Right kidney (tissue), 1 donor: ENCODE measurements around the gene GAB2.
A peak's percentile ranks its signal among the peaks of the same experiment; 100 is the strongest.

Source experiments
- DNase-seq: peaks from one replicate; pipeline ENCODE4 v3.0.0-alpha.2; 2016

The GAB2 gene

GRCh38 chr11:78201096-78201818 is 216.4 kb downstream of the GAB2 start:
- DNase-seq, result no peak

DNA sequence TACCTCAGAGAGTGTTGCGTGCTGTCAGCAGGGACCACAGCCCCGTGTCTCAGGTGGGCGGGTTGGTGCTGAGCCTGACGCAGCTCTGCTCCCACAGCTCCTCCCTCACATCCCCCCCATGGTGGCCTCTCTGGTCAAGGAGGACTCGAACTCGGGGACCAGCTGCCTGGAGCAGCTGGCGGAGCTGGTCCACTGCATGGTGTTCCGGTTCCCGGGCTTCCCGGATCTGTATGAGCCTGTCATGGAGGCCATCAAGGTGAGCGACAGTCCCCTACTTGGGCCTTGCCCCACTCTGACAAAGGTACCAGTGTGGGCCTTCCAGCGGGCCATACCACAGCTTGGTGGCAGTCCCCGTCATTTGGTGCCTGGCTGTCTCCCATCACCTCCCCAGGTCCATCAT is 217.1 kb downstream of the GAB2 start:
- no peak for DNase-seq

DNA sequence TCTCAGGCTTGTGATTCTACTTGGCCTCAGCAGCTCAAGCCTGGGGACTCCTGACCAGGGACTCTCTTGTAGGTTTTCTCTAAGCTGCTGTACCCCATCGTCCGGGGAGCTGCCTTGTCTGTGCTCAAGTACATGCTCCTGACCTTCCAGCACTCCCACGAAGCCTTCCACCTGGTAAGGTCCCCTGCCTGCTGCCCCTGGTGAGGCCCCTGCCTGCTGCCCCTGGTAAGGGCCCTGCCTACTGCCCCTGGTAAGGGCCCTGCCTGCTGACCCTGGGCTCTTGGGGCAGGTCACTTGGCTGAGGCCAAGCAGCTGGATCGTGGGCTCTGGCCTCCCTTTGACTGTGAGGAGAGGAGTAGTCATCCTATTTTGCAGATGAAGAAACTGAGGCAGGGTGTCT is 217.6 kb downstream of the GAB2 start:
- DNase-seq, result no peak

DNA sequence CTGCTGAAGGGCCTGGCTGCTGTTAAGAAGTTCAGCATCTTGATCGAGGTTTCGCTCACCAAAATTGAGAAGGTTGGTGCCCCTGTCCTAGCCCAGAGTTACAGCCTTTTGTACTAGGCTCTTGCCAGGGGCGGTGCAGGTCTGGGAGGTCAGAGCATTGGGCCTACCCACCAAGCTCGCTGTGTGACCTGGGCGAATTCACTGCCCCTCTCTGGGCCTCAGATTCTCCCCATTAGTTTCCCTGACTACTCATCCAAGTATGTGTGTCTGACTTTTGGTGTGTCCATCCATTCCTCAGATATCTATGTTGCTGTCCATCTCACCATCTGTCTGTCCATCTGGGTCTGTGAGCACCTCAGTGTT is 218.0 kb downstream of the GAB2 start:
- no peak for DNase-seq

GRCh38 chr11:78199015-78199652 is 218.5 kb downstream of the GAB2 start:
- DNase-seq, result no peak

- DNase-seq, result no peak
Observed at GRCh38 chr11:78197816-78198215, 219.8 kb downstream of the GAB2 start.

- DNase-seq, result peak; percentile 57
Observed at GRCh38 chr11:78196661-78197091, 220.9 kb downstream of the GAB2 start.

DNA sequence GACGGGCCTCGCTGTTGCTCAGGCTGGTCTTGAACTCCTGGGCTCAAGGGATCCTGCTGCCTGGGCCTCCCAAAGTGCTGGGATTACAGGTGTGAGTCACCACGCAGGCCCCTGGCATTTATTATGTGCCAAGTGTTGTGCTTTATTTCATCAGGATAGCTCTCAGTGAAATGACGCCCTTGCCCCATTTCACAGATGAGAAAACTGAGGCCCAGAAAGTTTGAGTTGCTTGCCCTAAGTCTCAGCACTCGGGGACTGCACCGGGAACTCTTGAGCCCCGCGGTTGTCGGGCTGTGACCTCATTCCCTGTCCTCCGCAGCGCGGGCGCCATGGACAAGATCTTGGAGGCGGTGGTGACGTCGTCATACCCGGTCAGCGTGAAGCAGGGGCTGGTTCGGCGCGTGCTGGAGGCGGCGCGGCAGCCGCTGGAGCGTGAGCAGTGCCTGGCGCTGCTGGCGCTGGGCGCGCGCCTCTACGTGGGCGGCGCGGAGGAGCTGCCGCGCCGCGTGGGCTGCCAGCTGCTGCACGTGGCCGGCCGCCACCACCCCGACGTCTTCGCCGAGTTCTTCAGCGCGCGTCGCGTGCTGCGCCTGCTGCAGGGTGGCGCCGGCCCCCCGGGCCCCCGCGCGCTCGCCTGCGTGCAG is 221.6 kb downstream of the GAB2 start:
- peak; percentile 54 for DNase-seq

DNA sequence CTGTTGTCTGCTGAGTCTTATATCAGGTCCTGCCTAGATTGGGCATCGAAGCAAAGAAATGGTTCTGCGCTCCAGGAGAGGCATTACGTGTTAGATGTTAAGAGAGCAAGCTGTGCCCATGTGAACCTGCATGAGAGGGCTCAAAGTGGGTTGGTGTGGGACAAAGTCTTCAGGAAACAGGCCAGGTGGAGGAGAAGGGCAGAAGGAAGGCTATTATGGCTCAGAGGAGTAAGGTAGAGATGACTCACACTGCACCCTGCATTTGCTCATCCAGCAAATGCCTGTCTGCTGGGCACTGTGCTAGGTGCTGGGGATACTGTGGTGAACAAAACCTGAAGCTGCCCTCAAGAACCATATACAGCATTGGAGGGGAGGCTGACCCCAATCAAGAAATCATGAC is 223.1 kb downstream of the GAB2 start:
- DNase-seq, result no peak

DNA sequence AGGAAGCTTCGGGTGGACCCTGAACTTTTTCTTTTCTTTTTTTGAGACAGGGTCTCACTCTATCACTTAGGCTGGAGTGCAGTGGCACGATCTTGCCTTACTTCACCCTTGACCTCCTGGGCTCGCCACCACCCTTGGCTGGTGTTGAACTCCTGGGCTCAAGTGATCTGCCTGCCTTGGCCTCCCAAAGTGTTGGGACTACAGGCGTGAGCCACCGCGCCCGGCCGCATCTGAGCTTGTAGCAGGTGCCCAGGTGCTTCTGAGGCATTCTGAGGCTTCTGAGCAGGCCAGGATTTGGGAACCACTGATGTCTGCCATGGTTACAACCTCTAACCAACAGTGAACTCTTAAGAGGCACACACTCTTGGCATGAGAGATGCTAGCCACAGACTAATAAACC is 223.8 kb downstream of the GAB2 start:
- DNase-seq, result no peak

- DNase-seq, result no peak
Observed at GRCh38 chr11:78192911-78193351, 224.7 kb downstream of the GAB2 start.

GRCh38 chr11:78192223-78192719 is 225.3 kb downstream of the GAB2 start:
- DNase-seq, result no peak

DNA sequence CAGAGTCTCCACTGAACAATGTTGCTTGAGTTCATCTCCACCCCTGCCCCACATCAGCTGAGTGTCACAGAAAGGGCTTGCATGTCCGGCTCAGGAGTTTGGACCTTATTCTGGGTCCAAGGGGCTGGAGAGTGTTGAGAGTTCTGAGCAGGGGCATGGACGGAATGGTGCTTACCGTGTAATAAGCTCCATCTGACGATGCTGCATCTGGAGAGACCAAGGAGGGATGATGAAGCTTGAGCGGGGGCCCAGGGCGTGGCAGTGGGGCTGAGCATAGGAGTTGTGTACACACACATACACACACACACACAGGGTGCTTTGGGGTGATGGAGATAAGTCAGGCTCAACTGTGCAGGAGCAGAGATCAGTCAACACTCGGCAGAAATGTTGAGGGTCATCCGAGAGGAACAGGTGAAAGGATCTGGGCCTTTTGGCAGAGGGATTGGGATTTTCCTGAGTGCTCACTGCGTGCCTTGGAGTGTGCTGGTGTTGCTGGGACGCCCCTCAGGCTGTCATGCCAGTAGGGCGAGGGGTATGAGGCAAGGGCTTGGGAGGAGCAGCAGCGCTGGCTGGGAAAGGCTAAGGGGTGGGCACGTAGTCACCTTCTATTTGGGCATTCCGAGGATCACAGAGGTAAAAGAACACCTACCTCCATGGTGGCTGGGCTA is 226.6 kb downstream of the GAB2 start:
- no peak for DNase-seq

DNA sequence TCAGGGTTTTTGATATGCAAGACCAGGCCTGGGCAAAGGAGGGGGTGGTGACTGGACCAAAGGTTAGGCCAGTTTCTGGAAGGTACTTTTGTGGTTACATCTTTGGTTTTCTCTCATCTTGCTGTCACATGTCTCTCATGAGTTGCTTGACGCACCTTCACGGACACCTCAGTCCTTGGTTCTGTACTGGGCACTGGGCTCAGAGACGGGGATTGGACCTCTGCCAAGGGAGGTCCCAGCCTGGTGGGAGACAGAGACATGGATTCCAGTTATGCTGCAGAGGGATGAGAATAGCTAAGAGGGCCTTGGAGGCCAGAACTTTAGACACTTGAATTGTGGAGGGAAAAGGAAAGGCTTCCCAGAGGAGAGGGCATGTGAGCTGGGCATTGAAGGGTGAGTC is 227.2 kb downstream of the GAB2 start:
- no peak for DNase-seq

- DNase-seq, result no peak
Observed at GRCh38 chr11:78189851-78190250, 227.8 kb downstream of the GAB2 start.

- no peak for DNase-seq
Observed at GRCh38 chr11:78189174-78189724, 228.4 kb downstream of the GAB2 start.

- DNase-seq, result peak; percentile 95
Observed at GRCh38 chr11:78188286-78189173, 229.1 kb downstream of the GAB2 start, which contains the start of the genes KCTD21 and USP35. KCTD21 (minus strand) TSS chr11:78188626; CDS start chr11:78174554, 14,072 bp downstream. USP35 (plus strand) TSS chr11:78188919; CDS start chr11:78196246, 7,327 bp downstream.

GRCh38 chr11:78187366-78188285 is 230.0 kb downstream of the GAB2 start:
- peak; percentile 59 for DNase-seq

DNA sequence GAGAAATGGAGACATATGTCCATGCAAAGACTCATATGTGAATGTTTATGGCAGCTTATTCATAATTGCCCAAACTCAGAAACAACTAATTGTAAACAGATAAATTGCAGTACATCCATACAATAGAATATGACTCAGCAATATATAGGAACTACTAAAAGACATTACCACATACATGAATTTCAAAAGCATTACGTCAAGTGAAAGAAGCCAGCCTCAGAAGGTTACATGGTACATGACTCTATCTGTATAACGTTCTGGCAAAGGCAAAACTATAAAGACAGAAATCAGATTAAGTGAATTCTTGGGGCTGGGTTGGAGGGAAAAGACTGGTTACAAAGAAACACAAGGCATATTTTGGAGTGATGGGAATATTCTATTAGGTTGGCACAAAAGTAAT is 236.4 kb downstream of the GAB2 start:
- no peak for DNase-seq

DNA sequence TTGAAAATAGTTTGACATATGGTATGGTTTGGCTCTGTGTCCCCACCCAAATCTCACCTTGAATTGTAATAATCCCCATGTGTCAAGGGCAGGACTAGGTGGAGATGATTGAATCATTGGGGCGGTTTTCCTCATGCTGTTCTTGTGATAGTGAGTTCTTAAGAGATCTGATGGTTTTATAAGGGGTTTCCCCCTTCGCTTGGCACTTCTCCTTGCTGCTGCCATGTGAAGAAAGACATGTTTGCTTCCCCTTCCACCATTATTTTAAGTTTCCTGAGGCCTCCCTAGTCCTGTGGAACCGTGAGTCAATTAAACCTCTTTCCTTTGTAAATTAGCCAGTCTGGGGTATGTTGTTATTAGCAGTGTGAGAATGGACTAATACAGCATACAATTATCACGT is 236.9 kb downstream of the GAB2 start:
- DNase-seq, result no peak
